MCF 10A (cell line): Measurements from ENCODE around the gene VCAN. TPM values are rescaled to one million over a fixed set of nuclear protein-coding genes. Genes with fewer than 3 reads are reported as not detected.

ENCODE experiments used
- BruUV-seq: library from RNA; stranded (reverse); fragments of 400-500 nt; replicated peaks from 2 replicates; lab custom pipeline; 2021; lab: Mats Ljungman, UMichigan
- CTCF ChIA-PET: fragments of 300-600 bp; sonication (Branson Sonifier 250); formaldehyde crosslinking; extraction: SDS; loops from one replicate; lab custom pipeline; 2021; ENCODE audit warnings: antibody characterized with exemption, inconsistent platforms; lab: Yijun Ruan, JAX
- POLR2A ChIA-PET: fragments of 300-600, 350-650 bp; sonication (Branson Sonifier 250); formaldehyde crosslinking; extraction: SDS; loops from one replicate; lab custom pipeline; 2020; ENCODE audit warnings: antibody characterized with exemption, inconsistent platforms; lab: Yijun Ruan, JAX
- DNase-seq: peaks from one replicate; pipeline ENCODE4 v3.0.0-alpha.2; 2018; ENCODE audit not compliant: unreplicated experiment
- H3K27ac Mint-ChIP-seq: one replicate; pipeline ENCODE4 v1.8.0; 2022; ENCODE audit warnings: mild to moderate bottlenecking, low read depth, mixed read lengths; ENCODE audit not compliant: unreplicated experiment
- H3K27me3 Mint-ChIP-seq: one replicate; pipeline ENCODE4 v1.8.0; 2022; ENCODE audit warnings: mixed read lengths; ENCODE audit not compliant: insufficient read depth, unreplicated experiment
- H3K36me3 Mint-ChIP-seq: one replicate; pipeline ENCODE4 v1.8.0; 2022; ENCODE audit warnings: mild to moderate bottlenecking, moderate library complexity, mixed read lengths; ENCODE audit not compliant: insufficient read depth, unreplicated experiment
- H3K4me1 Mint-ChIP-seq: one replicate; pipeline ENCODE4 v1.8.0; 2022; ENCODE audit warnings: mixed read lengths; ENCODE audit not compliant: insufficient read depth, unreplicated experiment
- H3K4me3 Mint-ChIP-seq: one replicate; pipeline ENCODE4 v1.8.0; 2022; ENCODE audit warnings: mild to moderate bottlenecking, moderate library complexity, mixed read lengths; ENCODE audit not compliant: unreplicated experiment
- H3K9me3 Mint-ChIP-seq: one replicate; pipeline ENCODE4 v1.8.0; 2022; ENCODE audit warnings: mixed read lengths; ENCODE audit not compliant: unreplicated experiment
- intact Hi-C: fragments of 100-400 bp; cut with micrococcal nuclease; formaldehyde crosslinking; loops from 2 replicates; pipeline ENCODE4 v1.14.1; 2022
- total RNA-seq: library from RNA; stranded (reverse); gene quantifications from 2 replicates; pipeline ENCODE4 v1.2.3, GENCODE V29; 2022
- TF ChIP-seq, protein P1 (sequence below): fragments of 200-600 bp; IDR thresholded peaks from one replicate; pipeline ENCODE4 v1.8.0; 2022; ENCODE audit warnings: antibody characterized with exemption, mild to moderate bottlenecking; ENCODE audit not compliant: unreplicated experiment

VCAN gene
- total RNA-seq, 1 experiment from 2014 or later: 50.6 TPM

DNA sequence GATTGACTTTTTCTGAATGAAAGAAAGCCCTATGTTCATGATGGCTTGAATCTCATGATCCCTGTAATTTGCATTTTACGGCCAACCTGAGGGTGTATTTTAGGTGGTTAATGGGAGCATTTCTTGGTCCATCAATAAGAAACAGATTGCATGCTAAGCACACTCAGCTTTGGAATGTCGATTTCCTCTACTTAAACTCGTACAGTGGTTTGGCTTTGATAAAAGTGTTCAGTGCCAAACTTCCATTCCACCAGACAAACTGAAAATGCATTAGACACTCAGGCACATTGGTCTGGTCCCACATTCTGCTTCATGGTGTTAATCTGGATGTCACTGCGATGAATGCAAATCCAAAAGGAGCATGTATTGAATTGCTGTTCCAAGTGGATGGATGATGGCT, 77.0 kb downstream of the VCAN start:
- Mint-ChIP-seq H3K36me3 (no peaks in the 10 kb centered on the region), H3K4me3 (no peak overlapping the region), H3K27ac (no peak overlapping the region), H3K4me1 (peaks cover 11% of the 10 kb centered on the region), H3K27me3 (no peaks in the 10 kb centered on the region), H3K9me3 (no peaks in the 10 kb centered on the region)
- intact Hi-C loops: no loop called here
- TF ChIP-seq, protein P1, sequence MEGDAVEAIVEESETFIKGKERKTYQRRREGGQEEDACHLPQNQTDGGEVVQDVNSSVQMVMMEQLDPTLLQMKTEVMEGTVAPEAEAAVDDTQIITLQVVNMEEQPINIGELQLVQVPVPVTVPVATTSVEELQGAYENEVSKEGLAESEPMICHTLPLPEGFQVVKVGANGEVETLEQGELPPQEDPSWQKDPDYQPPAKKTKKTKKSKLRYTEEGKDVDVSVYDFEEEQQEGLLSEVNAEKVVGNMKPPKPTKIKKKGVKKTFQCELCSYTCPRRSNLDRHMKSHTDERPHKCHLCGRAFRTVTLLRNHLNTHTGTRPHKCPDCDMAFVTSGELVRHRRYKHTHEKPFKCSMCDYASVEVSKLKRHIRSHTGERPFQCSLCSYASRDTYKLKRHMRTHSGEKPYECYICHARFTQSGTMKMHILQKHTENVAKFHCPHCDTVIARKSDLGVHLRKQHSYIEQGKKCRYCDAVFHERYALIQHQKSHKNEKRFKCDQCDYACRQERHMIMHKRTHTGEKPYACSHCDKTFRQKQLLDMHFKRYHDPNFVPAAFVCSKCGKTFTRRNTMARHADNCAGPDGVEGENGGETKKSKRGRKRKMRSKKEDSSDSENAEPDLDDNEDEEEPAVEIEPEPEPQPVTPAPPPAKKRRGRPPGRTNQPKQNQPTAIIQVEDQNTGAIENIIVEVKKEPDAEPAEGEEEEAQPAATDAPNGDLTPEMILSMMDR: no peak
- ChIA-PET CTCF (interaction anchor here (1.5 kb wide), 1 partner anchor 16 kb away, joined by 7 read pairs; no protein-coding TSS in a partner anchor), POLR2A (interaction anchor here (0.7 kb wide), 1 partner anchor 1202 kb away, joined by 3 read pairs; no protein-coding TSS in a partner anchor)
- DNase-seq: no peak
- BruUV-seq: no TSS peak

DNA sequence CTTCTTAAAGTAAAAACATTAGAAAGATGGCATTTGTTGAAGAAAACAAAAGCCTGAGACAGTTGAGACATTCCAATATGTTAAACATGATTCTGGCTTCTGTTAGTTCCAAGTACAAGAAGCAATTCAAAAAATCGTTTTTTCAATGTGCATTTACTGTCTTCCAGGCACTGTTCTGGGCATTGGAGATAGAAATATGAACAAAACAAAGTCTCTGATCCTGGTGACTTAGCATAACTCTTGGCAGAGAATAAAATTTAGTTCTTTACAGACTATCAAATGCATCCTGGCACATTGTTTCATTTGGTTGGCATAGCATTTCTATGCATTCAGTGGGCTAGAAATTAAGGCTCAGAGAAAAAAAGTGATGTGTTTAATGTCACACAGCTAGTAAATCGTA, 77.5 kb downstream of the VCAN start:
- intact Hi-C loops: no loop called here
- TF ChIP-seq, protein P1: no peak
- no peak overlapping the region for H3K27ac Mint-ChIP-seq
- H3K9me3 Mint-ChIP-seq: no peaks in the 10 kb centered on the region
- no peaks in the 10 kb centered on the region for H3K27me3 Mint-ChIP-seq
- no TSS peak for BruUV-seq
- H3K4me1 Mint-ChIP-seq: peaks cover 11% of the 10 kb centered on the region
- H3K36me3 Mint-ChIP-seq: no peaks in the 10 kb centered on the region
- no peak for DNase-seq
- H3K4me3 Mint-ChIP-seq: no peak overlapping the region
- ChIA-PET CTCF (interaction anchor here (1.5 kb wide), 1 partner anchor 16 kb away, joined by 7 read pairs; no protein-coding TSS in a partner anchor), POLR2A (interaction anchor here (0.7 kb wide), 1 partner anchor 1202 kb away, joined by 3 read pairs; no protein-coding TSS in a partner anchor)

DNA sequence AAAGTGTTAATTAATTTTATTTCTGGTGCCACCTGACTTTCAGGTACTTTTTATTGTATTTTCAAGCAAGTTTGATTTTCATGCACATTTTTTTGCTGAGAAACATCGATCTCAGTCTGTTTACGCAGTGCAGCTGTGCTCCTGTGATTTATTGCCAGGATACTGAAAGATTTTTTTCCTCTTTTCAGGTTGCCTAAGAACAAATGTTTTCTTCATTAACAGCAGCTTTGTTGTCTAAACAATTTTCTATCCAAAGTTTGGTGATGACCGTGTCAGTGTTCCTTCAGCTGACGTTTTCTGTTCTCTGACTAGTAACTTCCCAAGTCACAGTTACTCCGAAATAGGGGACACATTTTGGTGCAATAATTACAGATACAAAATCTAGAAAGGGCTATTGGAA, 78.1 kb downstream of the VCAN start:
- Mint-ChIP-seq H3K4me3 (no peak overlapping the region), H3K9me3 (no peaks in the 10 kb centered on the region), H3K36me3 (peaks cover under 1% of the 10 kb centered on the region), H3K27ac (no peak overlapping the region), H3K27me3 (no peaks in the 10 kb centered on the region), H3K4me1 (peaks cover 11% of the 10 kb centered on the region)
- intact Hi-C loops: no loop called here
- POLR2A ChIA-PET: no interaction called here
- no peak for DNase-seq
- no TSS peak for BruUV-seq
- CTCF ChIA-PET: interaction anchor here (0.9 to 1.5 kb wide), 2 partner anchors 15 to 120 kb away, joined by 3 to 7 read pairs; no protein-coding TSS in a partner anchor
- TF ChIP-seq, protein P1: no peak

DNA sequence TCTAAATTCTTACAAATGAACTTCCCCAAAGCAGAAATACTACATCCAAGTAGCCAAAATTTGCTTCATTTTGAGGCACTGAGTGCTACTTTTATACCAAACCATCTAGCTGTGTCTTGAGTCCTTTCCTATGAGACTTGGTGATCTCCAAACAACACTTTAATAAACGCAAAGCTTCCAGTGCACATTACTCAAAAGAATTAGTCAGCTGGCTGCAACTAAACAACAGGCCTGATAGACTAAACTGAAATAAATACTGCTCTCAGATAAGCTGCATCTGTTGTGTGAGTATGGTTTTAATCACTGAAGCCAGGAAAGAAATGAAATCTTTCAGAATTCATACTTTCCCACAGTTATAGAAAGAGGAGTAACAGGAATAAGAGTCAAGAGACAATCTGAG, 80.3 kb downstream of the VCAN start:
- H3K27ac Mint-ChIP-seq: peak overlapping the region; percentile 56
- H3K9me3 Mint-ChIP-seq: no peaks in the 10 kb centered on the region
- peaks cover 6% of the 10 kb centered on the region for H3K36me3 Mint-ChIP-seq
- ChIA-PET POLR2A (interaction anchor here (0.5 to 0.9 kb wide), 2 partner anchors 78 to 464 kb away, joined by 3 read pairs; no protein-coding TSS in a partner anchor), CTCF (no interaction called here)
- TF ChIP-seq, protein P1: no peak
- no peak overlapping the region for H3K4me3 Mint-ChIP-seq
- no peaks in the 10 kb centered on the region for H3K27me3 Mint-ChIP-seq
- DNase-seq: no peak
- peaks cover 11% of the 10 kb centered on the region for H3K4me1 Mint-ChIP-seq
- no TSS peak for BruUV-seq
- intact Hi-C loops: no loop called here
